CD4-positive, alpha-beta T cell treated with Interleukin-10 for 1 hour (primary cell): ENCODE measurements around the gene CHMP4B.
"Not testable (repeated sequence)": the region's sequence is repeated elsewhere in the genome, so short reads cannot be mapped to it uniquely, and the experiment has no call there.

Source experiments
- DNase-seq: peaks from one replicate; pipeline ENCODE4 v3.0.0-alpha.2; 2020

Gene CHMP4B

DNA sequence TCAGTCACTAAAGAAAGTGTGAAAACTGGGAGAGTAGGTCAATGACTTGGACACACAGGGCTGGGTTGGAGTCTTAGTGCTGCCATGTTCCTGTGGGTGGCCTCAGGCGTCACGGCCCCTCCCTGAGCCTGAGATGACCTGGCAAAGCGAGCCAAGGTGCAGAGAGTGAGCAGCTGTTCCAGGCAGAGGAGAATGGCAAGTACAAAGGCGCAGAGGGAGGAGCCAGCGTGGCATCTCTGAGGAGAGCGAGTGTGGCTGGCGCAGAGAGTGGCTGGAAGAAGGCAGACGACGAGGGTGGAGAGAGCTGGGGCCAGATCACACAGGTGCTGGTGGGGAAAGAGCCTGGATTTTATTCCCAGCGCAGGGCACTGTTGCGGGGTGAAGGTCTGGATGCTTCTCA is 20.6 kb upstream of the CHMP4B start:
- DNase-seq = no peak

DNA sequence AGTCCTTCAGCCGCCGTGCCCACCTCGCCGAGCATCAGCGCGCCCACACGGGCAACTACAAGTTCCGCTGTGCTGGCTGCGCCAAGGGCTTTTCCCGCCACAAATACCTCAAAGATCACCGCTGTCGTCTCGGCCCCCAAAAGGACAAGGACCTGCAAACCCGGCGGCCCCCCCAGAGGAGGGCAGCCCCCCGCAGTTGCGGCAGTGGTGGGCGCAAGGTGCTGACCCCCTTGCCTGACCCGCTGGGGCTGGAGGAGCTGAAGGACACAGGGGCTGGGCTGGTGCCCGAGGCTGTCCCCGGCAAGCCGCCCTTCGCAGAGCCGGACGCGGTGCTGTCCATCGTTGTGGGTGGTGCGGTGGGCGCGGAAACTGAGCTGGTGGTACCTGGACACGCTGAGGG is 20.1 kb upstream of the CHMP4B start:
- no peak for DNase-seq

DNA sequence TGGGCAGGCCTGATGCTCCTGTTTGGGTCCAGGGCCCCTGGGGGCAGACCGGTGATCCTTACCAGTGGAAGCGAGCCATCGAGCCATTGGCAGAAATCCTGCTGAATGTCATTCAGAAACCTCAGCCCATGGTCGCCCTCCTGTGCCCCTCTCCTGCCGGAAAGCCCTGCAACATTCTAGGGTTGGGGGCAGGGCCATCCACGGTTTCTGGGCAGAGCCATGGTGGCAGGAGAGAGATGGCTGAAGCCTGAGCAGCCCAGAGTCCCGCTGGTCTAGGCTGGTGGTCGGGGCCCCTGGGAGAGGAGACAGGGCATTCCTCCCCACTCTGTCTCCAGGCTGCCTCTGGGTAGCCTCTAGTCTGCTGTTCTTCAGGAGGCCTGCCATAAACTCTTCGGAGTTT is 19.6 kb upstream of the CHMP4B start:
- no peak for DNase-seq

DNA sequence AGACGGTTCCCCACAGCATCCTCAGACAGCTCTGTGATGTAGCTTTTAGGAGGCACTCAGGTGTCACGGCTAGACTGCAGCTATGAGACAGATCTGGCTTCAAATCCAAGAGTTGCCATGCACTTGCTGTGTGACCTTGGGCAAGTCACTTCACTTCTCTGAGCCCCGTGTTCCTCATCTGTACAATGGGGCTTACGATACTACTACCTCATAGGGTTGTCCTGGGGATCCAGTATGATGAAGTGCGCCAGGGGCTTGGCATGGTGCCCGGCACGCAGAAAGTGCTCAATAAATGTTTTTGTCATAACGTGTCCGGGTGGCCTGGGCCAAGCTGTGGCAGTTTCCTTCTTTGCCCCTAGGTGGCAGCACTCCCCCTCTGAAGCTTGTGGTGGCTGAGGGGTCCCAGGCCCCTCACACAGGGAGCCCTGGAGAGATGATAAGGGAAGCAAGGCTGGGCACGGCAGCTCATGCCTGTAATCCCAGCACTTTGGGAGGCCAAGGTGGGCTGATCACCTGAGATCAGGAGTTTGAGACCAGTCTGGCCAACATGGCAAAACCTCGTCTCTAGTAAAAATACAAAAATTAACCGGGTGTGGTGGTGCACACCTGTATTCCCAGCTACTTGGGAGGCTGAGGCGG is 19.1 kb upstream of the CHMP4B start:
- peak; percentile 53 for DNase-seq

DNA sequence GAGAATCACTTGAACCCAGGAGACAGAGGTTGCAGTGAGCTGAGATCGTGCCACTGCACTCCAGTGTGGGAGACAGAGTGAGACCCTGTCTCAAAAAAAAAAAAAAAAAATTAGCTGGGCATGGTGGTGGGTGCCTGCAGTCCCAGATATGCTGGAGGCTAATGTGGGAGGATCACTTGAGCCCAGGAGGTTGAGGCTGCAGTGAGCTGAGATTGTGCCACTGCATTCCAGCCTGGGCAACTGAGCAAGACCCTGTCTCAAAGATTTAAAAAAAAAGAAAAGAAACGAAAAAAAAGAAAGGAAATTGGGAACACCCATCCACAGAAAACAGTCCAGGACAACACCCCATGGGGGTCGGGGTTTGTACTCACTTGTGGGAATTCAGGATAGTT is 18.6 kb upstream of the CHMP4B start:
- DNase-seq = not testable (repeated sequence)

DNA sequence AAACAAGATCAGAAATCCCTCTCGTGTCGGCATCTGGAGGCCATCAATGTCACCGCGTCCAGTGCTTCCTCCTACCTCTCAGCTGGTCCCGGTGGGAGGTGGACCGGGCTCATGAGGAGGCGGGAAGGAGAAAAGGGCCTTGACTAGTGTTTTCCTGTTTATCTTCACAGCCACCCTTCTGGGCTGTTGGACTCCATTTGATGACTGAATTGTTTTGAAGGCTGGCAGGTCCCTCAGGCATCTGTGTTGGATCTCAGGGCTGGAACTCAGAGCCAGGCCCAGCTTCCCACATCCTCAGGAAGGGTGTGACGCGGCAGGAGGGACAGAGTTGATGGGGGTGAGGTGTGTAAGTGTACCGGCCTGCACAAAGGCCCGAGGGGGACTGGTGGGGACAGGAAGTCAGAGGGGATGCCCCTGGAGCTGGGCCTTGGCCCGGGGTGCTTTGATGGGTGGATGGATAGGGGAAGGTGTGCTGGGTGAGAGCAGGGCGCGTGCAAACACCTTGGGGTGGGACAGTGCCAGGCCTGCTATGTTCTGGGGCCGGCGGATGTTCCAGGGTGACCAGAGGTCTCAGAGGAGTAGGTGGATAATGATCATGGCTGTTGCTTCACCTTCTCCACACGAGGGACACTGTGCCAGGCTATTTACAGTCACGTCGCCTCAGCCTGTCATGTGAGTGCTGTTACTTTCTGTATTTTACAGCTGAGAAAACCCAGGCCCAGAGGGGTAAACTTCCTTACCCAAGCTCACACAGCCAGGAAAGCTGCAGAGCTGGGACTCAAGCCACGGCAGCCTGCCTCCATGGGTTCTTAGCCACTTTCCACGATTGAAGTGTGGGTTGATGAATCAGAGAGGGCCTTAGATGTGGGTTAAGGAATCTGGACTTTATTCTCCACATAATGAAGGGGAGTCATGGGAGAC is 17.9 kb upstream of the CHMP4B start:
- DNase-seq = no peak

DNA sequence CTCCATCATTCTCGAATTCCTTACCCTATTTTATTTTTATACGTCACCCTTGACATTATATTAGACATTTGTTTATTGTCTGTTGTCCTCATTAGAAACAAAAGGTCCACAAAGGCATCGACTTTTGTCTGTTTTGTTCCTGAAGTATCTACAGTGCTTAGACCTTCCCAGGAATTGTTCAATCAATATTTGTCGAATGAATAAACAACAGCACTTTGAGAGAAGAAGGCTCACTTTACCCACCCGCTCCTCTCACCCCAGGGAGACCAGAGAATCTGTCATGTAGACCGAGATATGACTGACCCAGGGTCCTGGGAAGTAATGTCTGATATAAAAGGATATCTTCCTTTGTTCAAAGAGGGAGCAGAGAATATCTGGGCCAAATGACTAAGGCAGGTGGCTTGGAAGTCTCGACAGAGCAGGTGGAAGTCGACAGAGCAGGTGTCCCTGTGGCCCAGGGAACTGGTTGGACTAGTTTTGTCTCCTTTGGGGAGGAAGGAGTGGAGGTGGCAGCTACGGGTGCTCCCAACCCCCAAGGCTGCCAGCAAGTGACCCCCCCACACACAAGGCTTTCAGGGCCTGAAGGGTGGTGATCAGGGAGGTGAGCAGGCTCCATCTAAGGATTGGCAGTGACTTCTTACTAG is 14.8 kb upstream of the CHMP4B start:
- DNase-seq = no peak

DNA sequence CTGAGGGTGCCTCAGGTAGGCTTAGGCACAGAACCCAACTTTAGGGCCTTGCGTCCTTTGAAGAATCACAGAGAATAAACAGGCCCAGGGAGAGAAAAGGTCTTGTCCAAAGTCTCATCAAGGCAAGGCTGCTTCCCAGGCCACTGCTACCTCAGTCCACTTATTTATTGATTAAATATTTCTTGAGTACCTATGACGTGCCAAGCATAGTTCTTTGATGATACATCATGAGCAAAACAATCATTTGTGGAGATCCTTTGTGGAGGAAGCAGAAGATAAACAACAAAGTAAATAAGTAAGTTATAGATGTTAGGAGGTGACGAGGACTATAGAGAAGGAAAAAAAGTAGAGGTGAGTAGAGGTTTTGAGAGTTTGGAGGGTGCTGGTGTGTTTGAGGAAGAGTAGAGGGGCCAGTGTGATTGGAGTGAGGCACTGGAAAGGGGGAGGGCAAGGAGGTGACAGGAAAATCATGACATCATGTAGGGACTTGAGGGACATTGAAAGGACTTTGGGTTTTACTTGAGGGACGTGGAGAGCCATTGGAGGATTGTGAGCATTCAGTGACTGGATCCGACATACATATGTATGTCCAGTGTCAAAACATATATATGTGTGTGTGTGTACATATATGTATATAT is 14.1 kb upstream of the CHMP4B start:
- DNase-seq = no peak

DNA sequence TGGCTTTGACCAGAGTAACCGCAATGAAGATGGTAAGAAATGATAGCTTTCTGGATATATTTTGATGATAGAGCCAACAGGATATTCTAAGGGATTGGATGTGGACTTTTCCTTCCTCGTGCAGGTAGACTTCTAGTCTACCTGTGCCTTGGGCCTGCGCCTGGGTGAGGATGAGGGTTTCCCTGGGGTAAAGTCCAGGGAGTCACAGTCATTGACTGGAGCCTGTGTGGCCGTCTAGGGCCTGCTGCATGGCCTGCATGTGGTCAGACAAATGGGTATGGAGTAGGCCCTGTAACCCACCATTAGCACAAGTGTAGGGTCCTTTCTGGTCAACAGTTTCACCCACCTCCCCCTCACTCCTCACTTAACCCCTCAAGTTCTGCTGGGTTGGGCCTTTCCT is 12.7 kb upstream of the CHMP4B start:
- no peak for DNase-seq

DNA sequence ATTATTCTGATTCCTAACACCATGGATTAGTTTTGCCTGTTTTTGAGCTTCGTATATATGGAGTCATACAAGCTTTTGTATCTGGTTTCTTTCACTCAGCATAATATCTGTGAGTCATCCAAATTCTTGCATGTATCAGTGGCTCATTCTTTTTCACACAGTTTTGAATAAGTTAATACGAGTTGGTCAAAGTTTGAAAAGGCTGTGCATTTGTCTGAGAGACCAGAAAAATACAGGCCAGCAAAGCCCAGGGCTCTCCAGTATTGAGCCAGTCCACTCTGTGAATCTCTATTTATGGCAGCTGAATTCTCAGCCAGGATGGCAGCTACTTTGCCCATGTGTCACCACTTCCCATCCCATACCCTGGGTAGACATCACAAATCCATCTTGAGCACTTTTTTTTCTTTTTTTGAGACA is 7.2 kb upstream of the CHMP4B start:
- no peak for DNase-seq

DNA sequence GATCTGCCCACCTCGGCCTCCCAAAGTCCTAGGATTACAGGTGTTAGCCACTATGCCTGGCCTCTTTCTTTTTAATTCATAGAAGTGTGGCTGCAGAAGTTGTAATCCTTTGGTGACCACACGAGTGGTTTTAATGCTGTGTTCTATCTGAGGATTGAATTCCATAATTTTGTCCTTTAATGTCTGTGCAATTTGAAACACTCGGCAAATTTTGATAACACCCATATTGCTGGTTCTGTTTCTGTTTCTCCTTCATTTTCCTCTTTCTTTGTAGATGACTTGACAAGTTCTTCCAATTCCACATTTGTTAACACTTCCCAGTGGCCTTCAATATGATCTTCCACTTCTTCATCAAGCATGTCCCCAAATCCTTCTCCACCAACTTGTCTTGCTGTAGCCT is 2.8 kb upstream of the CHMP4B start:
- no peak for DNase-seq

DNA sequence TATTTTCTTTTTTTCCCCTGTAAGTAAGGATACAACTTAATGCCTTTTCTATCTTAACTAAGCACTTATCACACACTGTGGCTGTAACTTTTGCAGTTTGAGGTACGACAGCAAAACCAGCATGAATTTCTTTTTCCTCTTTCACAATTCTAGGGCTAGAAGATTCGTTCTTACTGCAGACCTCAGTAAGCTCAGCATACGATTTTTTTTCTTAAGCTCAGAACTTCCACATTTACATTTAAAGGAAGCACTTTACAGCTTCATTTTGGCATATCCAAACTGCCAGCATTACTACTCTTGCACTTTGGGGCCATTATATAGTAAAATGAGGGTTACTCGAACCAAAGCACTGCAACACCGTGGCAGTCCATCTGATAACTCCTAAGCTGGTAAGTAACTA is 889 bp upstream of the CHMP4B start:
- no peak for DNase-seq

DNA sequence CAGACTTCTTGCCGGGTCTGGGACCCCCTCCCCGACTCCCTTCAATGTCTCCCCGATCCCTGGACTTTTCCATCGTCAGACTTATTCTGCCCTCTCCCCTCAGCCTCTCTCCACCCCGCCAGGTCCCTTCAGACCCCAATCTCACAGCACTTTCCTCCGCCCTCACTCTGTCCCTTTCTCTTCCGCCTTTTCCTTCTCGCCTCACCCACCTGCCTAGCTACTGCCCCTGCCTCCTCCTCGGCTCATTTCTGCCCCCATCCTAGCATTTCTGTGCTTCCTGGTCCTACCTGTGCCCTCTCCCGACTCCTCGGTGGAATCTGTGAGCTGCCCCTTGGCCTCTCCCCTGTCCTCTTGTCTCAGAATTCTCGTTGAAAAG is 616 bp downstream of the CHMP4B start:
- DNase-seq = peak; percentile 11

DNA sequence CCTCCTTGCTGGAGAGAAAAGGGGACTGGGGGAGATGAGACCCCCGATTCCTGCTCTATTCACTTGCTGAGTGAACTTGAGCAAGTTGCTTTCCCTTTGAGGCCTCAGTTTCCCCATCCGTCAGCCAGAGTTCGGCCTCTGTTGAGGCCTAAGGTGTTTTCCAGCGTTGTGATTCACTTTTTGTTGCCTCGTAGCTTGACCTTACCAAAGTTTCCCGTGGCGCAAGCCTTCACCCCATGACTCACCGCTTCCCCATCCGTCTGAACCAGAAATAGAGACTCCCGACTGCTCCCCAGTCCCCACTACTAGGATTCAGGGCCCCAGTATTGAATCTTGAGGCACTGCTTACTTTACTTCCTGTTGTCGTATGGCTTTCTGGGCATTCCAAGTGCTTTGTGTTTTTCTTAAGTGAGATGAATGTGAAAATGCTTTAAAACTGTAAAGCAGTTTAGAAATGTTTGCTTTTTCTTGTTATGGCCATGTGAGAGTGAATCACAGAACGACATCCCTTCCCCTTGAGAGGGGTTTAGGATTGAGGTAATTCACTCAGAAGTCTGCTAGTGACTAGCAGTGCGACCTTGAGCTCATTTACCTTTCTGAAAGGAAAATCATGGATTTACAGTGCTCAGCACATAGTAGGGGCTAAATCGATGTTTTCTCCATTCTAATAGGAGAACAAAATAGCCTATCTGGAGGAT is 1.2 kb downstream of the CHMP4B start:
- DNase-seq = peak; percentile 36

DNA sequence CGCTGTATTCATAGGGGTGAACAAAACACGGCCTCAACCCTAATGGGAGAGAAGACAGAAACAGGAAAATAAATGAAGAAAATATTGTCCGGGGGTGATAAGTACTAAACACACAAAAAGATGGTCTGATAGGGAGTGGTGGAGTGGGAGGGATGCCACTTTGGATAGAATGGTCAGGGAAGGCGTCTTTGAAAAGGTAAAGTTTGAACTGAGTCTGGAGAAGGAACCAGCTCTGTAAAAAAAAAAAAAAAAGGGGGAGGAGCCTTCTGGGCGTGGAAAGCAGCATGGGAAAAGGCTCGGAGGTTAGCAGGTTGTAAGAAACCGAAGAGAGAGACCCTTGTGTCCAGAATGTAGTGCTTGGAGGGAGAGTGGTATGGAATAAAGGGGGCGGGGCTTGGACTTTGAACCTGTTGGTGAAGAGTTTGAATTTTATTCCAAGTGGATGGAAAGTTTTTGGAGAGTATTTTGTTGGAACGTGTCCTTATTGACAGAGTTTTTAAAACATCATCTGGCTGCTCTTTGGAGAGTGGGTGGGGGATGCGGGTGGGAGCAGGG is 1.8 kb downstream of the CHMP4B start:
- DNase-seq = no peak

DNA sequence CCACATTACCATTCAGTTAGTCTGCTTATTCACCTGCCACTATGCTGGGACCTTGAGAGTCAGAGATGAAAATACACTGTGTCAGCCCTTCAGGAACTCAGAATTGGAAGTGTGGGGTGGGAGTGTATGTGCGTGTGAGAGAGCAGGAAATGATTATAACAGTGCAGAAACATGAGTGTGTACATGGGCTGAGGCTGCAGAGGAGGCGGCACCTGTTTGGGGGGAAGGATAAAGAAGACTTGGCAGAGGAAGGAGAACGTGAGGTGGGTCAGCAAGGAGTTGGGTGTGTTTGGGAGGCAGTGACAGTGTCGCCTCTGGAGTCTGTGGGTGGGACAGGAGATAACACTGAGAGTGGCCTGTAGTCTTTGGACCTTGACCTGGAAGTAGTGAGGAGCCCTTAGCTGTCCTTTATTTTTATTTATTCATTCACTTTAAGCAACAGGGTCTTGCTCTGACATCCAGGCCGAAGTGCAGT is 3.1 kb downstream of the CHMP4B start:
- no peak for DNase-seq

DNA sequence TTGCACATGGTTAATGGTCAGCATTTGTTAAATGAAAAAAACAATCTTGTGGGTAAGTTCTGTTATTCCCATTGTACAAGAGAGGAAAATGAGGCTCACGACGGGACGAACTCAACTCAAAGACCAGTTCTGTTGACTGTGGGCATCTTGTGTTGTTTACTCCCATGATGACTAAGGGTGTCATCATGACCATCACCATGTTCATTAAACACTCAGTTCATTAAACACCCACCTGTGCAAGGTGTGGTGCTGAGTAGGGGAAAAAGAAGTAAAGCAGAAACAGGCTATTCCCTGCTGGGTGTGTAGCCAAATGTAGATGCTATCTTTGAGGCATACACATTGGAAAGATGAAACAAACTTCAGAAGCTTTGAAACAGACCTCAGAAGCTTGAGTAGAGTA is 4.5 kb downstream of the CHMP4B start:
- no peak for DNase-seq

DNA sequence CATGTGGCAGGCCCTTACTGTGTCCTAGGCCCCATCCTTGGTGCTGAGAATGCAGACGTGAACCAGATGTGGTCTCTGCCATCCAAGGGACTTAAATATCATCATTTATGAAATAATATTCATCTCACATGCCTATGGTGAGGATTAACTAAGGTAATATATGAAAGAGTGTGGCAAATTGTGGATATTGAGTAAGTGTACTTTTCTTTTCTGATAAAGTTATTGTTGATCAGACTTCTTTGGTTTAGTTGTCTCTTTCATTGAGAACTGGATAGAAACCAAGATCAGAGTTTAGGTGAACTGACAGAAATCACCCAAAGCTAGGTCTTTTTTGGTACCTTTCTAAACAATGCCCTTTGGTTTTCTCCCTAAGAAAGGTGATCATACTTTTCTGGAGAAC is 5.0 kb downstream of the CHMP4B start:
- no peak for DNase-seq

DNA sequence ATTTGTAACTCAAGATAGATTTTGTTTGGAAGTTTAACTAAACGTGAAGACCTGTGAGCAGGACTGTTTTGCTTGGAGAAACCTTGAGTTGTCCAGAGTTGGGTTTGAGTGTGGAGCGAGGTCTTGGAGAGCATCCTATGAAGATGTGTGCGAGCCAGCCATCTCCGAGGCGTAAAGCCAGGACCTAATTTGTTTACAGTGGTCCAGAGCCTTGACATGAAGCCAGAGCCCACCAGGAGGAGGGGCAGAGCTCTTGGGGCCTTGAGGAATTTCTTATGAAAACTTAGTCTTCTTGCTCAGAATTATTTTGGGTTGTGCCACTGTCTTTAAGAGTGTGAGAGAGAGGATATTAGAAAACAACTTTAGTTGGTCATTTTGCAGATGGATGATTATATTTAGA is 6.3 kb downstream of the CHMP4B start:
- no peak for DNase-seq

DNA sequence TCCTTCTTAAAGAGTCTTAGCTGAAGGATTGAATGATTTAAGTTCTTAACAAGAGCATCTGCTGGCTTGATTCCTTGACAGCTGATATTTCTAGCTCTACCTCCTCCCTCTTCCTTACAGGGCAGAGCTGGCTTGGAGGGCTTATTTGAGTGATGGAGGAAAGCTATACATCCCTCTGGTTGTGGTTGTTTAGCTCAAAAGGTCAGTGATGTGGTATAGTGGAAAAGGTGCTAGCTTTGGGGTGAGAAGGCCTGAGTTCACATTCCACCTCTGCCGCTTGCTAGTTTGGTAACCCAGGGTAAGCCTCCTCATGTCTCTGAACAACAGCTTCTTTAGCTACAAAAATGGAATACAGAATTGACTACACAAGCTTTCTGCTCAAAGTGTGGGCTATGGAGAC is 8.3 kb downstream of the CHMP4B start:
- DNase-seq = no peak

DNA sequence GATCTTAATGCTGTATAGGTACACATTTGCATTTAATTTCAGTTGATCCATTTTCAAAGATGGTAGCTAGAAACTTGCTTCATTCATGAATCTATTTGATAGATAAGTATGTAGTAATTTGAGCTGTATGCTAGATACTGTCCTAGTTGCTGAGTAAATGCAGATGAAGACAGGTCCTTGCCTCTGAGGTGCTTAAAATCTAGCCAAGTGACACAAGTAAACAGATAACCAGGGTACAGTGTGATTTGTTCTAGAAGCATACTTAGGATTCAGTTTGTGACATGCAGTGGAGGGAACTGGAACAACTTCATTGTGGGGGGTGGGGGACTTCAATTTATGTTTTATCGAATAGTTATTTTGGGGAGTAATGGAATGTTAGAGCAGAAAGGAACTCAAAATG is 9.2 kb downstream of the CHMP4B start:
- DNase-seq = no peak

DNA sequence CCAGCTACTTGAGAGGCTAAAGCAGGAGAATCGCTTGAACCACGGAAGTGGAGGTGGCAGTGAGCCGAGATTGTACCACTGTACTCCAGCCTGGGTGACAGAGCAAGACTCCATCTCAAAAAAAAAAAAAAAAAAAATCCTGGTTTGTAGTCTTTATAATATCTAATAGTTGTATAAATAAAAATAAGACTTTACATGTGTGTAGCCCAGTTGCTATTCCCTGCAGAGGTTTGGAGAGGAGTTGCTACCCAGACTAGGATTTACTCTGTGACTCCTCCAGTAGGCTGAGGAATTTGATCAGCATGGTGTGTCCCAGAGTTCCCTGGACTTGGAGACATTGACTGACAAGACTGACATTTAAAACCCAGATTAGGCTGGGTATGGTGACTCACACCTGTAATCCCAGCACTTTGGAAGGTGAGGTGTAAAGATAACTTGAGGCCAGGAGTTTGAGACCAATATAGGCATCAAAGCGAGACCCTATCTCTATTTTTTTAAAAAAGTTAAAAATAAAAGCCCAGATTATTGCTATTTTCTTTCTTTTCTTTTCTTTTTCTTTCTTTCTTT is 10.2 kb downstream of the CHMP4B start:
- no peak for DNase-seq
